HFFc6 (cell line): ENCODE results near the gene CXCR3. TPM values are rescaled to one million over a fixed set of nuclear protein-coding genes. Genes with fewer than 3 reads are reported as not detected.
"Not testable (repeated sequence)": the region's sequence is repeated elsewhere in the genome, so short reads cannot be mapped to it uniquely, and the experiment has no call there.

Experiments
- DNase-seq: peaks from one replicate; pipeline ENCODE4 v3.0.0-alpha.2; 2018
- H3K27ac Mint-ChIP-seq: 2 replicates; pipeline ENCODE4 v1.8.0; 2020; ENCODE audit warnings: mild to moderate bottlenecking, mixed read lengths
- H3K27me3 Mint-ChIP-seq: 2 replicates; pipeline ENCODE4 v1.8.0; 2021; ENCODE audit warnings: mild to moderate bottlenecking, moderate library complexity, mixed read lengths; ENCODE audit not compliant: insufficient read depth
- H3K36me3 Mint-ChIP-seq: 2 replicates; pipeline ENCODE4 v1.8.0; 2021; ENCODE audit warnings: low read depth, mixed read lengths
- H3K4me1 Mint-ChIP-seq: 2 replicates; pipeline ENCODE4 v1.8.0; 2020; ENCODE audit warnings: low read depth, mixed read lengths
- H3K4me3 Mint-ChIP-seq: 2 replicates; pipeline ENCODE4 v1.8.0; 2020; ENCODE audit warnings: mild to moderate bottlenecking, moderate library complexity, mixed read lengths
- H3K9me3 Mint-ChIP-seq: 2 replicates; pipeline ENCODE4 v1.8.0; 2020; ENCODE audit warnings: mild to moderate bottlenecking, mixed read lengths
- total RNA-seq, 6 experiments: library from RNA; stranded (reverse); fragmentation: NEBNext Ultra II Directional; extraction: Animal tissue kit (Norgen Biotek cat#: 25700); gene quantifications; 2 replicates in 1 of 6; 3 replicates in 5 of 6; pipeline ENCODE4 v1.2.3, GENCODE V29; 2021
- TF ChIP-seq, protein P1 (sequence below): fragments of 200-600 bp; sonication (generic); IDR thresholded peaks from 2 replicates; pipeline ENCODE4 v1.5.0; 2021; ENCODE audit warnings: antibody characterized with exemption, mild to moderate bottlenecking

CXCR3 gene
- total RNA-seq, 6 experiments from 2014 or later, result not detected

DNA sequence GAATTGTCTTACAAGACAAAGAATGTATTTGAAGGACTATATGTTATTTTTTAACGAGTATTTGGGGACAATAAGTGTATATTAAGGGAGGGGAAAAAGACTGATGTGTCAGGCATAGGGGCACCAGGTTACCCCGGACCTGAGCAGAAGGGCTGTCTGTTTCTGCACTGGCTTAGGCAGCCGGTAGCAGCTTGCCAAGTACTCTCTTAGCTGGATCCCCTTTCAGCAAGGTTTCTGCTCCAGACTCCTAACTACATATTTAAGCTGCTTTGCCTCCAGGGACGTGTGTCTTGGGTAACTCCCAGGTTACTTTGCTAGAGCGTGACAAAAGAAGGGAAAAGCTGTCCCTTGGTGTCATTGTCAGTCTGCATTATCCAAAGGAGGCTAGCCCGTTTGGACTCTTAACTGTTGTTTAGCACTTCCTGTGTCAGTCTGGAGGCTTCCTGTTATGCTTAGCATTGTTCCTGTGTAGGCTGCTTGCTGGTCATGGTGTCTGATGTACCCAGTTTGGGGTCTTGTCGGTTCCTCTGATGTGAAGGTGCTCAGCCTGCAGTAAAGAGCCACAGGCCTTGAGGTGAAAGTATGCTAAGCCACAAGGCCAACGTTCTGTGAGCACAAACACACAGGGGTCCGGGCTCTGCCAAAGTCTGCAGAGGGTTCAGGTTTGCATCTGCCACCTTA lies 11.6 kb downstream of the CXCR3 start:
- no peak overlapping the region for H3K4me3 Mint-ChIP-seq
- peaks cover 7% of the 10 kb centered on the region for H3K4me1 Mint-ChIP-seq
- H3K27me3 Mint-ChIP-seq, result no peaks in the 10 kb centered on the region; the same call in 1 of the 2 replicates
- TF ChIP-seq, protein P1, sequence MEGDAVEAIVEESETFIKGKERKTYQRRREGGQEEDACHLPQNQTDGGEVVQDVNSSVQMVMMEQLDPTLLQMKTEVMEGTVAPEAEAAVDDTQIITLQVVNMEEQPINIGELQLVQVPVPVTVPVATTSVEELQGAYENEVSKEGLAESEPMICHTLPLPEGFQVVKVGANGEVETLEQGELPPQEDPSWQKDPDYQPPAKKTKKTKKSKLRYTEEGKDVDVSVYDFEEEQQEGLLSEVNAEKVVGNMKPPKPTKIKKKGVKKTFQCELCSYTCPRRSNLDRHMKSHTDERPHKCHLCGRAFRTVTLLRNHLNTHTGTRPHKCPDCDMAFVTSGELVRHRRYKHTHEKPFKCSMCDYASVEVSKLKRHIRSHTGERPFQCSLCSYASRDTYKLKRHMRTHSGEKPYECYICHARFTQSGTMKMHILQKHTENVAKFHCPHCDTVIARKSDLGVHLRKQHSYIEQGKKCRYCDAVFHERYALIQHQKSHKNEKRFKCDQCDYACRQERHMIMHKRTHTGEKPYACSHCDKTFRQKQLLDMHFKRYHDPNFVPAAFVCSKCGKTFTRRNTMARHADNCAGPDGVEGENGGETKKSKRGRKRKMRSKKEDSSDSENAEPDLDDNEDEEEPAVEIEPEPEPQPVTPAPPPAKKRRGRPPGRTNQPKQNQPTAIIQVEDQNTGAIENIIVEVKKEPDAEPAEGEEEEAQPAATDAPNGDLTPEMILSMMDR, result no peak
- peaks cover 45% of the 10 kb centered on the region for H3K36me3 Mint-ChIP-seq
- DNase-seq, result no peak
- H3K27ac Mint-ChIP-seq, result no peak overlapping the region
- peaks cover 12% of the 10 kb centered on the region for H3K9me3 Mint-ChIP-seq

DNA sequence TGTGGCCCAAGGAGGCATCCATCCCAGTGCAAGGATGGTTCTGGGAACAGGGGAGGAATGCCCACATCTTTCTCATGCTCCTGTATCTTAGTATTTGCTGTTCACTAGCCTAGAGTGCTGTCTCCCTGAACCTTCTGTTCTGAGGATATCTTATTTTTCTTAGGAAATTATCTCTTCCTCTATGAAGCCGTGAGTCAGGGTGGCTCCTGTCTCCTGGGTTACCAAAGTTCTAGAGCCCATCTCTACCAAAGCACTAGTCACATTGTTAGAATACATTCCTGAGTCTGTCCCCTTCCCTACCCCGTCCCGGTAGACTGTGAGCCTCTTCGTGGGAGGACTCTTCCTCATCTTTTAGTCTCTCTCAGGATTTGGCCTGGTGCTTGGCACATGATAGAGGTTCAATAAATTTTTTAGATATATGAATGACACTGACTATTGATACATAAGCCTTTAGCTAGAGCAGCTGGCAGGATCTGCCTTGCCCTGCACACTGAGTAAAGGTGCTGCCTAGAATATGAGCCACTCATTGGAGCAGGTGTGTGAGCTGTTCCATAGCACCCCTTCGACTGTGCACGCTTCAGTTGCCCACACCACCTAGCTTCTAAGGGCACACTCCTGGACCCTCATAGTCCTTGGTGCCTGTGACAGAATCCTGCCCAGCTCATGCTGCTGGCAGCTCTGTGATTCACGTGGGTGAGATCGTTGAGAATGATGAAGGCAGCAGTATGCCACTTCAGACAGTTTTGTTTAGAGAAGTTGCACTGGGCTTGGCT lies 13.3 kb downstream of the CXCR3 start:
- Mint-ChIP-seq H3K27me3 (no peaks in the 10 kb centered on the region; the same call in 1 of the 2 replicates), H3K27ac (no peak overlapping the region; the same call in 1 of the 2 replicates), H3K9me3 (peaks cover 12% of the 10 kb centered on the region), H3K4me1 (peaks cover 7% of the 10 kb centered on the region), H3K36me3 (peaks cover 50% of the 10 kb centered on the region), H3K4me3 (no peak overlapping the region)
- DNase-seq, result no peak
- TF ChIP-seq, protein P1, result no peak

DNA sequence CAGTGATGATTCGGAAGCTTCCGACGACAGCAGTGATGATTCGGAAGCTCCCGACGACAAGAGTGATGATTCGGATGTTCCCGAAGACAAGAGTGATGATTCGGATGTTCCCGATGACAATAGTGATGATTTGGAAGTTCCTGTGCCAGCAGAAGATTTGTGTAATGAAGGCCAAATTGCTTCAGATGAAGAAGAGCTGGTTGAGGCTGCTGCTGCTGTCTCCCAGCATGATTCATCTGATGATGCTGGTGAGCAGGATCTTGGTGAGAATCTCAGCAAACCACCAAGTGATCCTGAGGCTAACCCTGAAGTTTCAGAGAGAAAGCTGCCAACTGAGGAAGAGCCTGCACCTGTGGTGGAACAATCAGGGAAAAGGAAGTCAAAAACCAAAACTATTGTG lies 14.2 kb downstream of the CXCR3 start:
- TF ChIP-seq, protein P1, result no peak
- no peak overlapping the region for H3K4me3 Mint-ChIP-seq
- H3K4me1 Mint-ChIP-seq, result peaks cover 7% of the 10 kb centered on the region
- no peaks in the 10 kb centered on the region; the same call in 1 of the 2 replicates for H3K27me3 Mint-ChIP-seq
- no peak for DNase-seq
- peak overlapping the region; percentile 72 for H3K27ac Mint-ChIP-seq
- H3K9me3 Mint-ChIP-seq, result peaks cover 12% of the 10 kb centered on the region
- peaks cover 48% of the 10 kb centered on the region for H3K36me3 Mint-ChIP-seq

DNA sequence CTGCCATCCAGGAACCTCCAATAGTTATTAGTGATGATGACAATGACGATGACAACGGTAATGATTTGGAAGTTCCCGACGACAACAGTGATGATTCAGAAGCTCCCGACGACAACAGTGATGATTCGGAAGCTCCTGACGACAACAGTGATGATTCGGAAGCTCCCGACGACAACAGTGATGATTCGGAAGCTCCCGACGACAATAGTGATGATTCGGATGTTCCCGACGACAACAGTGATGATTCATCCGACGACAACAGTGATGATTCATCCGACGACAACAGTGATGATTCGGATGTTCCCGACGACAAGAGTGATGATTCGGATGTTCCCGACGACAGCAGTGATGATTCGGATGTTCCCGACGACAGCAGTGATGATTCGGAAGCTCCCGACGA lies 14.7 kb downstream of the CXCR3 start:
- H3K27ac Mint-ChIP-seq, result no peak overlapping the region; the same call in 1 of the 2 replicates
- peaks cover 12% of the 10 kb centered on the region for H3K9me3 Mint-ChIP-seq
- H3K4me3 Mint-ChIP-seq, result no peak overlapping the region
- DNase-seq, result no peak
- no peaks in the 10 kb centered on the region for H3K27me3 Mint-ChIP-seq
- peaks cover 7% of the 10 kb centered on the region for H3K4me1 Mint-ChIP-seq
- TF ChIP-seq, protein P1, result no peak
- H3K36me3 Mint-ChIP-seq, result peaks cover 45% of the 10 kb centered on the region

DNA sequence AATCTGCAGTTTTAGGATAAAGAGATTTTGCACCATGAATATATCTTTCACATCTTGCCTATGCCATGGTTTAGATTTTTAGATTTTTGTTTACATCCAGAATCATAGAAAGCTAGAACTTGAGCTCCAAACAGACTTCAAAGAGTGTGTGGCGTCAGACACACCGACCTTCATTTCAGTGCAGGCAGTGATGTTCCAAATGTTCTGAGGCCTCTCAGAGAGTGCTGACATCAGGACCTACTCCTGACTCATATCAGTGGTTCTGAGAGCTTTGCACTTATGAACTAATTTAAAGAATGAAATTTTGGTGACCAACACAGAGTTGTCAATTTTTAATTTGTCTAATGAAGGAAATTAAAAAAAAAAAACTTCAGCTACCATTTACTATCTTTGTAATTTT lies 18.3 kb downstream of the CXCR3 start:
- H3K36me3 Mint-ChIP-seq, result peaks cover 34% of the 10 kb centered on the region
- no peak overlapping the region for H3K27ac Mint-ChIP-seq
- TF ChIP-seq, protein P1, result no peak
- H3K4me1 Mint-ChIP-seq, result no peaks in the 10 kb centered on the region
- H3K9me3 Mint-ChIP-seq, result peaks cover 12% of the 10 kb centered on the region
- H3K4me3 Mint-ChIP-seq, result no peak overlapping the region
- no peaks in the 10 kb centered on the region; the same call in 1 of the 2 replicates for H3K27me3 Mint-ChIP-seq
- no peak for DNase-seq

DNA sequence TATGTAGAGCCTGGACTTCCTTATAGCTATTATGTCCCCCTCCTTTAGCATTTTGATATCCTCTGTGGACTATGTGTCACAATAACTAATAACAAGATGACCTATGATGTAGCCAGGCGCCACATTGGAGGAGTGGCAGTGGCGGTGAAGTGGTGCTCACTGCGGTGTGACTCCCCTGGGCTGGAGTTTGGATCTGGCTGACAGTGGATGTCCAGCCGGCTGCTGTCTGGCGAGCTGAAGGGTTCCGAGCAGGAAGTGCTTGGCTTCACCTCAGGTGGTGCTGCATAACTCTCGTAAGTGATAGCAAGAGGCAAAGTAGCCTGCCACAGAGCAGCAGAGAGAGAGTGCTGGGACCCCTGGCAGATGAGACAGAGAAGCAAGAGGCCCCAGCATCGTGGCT lies 25.1 kb downstream of the CXCR3 start:
- H3K27ac Mint-ChIP-seq, DNase-seq, H3K27me3 Mint-ChIP-seq, H3K36me3 Mint-ChIP-seq, H3K4me3 Mint-ChIP-seq, H3K9me3 Mint-ChIP-seq, H3K4me1 Mint-ChIP-seq: not testable (repeated sequence)
